Naive B cell (primary cell): ENCODE data around the gene KIFBP. TPM values are rescaled to one million over a fixed set of nuclear protein-coding genes. Genes with fewer than 3 reads are reported as not detected.

Experiments
- ATAC-seq, 2 donors: fragments of 150-1000 bp; cut with Tn5 transposase; 2 replicates each; pipeline ENCODE4 v1.10.0; 2021; ENCODE audit warnings: low read depth in 2 of 2, mild to moderate bottlenecking in 2 of 2, moderate library complexity in 2 of 2
- DNase-seq: peaks from one replicate; pipeline ENCODE4 v3.0.0; 2022
- H3K27ac Mint-ChIP-seq, 6 donors: one replicate each; pipeline ENCODE4 v1.8.0; 2020 to 2022; ENCODE audit warnings: mild to moderate bottlenecking in 6 of 6, mixed read lengths in 6 of 6, moderate library complexity in 5 of 6, inconsistent platforms in 2 of 6
- H3K27me3 Mint-ChIP-seq, 3 donors: one replicate each; pipeline ENCODE4 v1.8.0; 2021 to 2022; ENCODE audit warnings: mixed read lengths in 3 of 3, mild to moderate bottlenecking in 1 of 3
- H3K36me3 Mint-ChIP-seq, 2 donors: one replicate each; pipeline ENCODE4 v1.8.0; 2020 to 2022; ENCODE audit warnings: mixed read lengths in 2 of 2, inconsistent platforms in 1 of 2, mild to moderate bottlenecking in 1 of 2
- H3K4me1 Mint-ChIP-seq, 3 donors: one replicate each; pipeline ENCODE4 v1.8.0; 2020 to 2022; ENCODE audit warnings: mixed read lengths in 3 of 3, inconsistent platforms in 1 of 3, mild to moderate bottlenecking in 1 of 3, moderate library complexity in 1 of 3
- H3K4me3 Mint-ChIP-seq, 8 donors: one replicate each; pipeline ENCODE4 v1.8.0; 2020 to 2022; ENCODE audit warnings: mild to moderate bottlenecking in 8 of 8, mixed read lengths in 8 of 8, moderate library complexity in 8 of 8, inconsistent platforms in 2 of 8
- H3K9me3 Mint-ChIP-seq, 7 donors: one replicate each; pipeline ENCODE4 v1.8.0; 2020 to 2022; ENCODE audit warnings: mixed read lengths in 7 of 7, mild to moderate bottlenecking in 5 of 7, inconsistent platforms in 2 of 7, moderate library complexity in 1 of 7
- polyA plus RNA-seq, 6 donors: library from polyadenylated mRNA; unstranded; fragments of 300-500 nt; fragmentation: Illumina TruSeq; gene quantifications; one replicate each; pipeline ENCODE4 v1.2.3, GENCODE V29; 2021; ENCODE audit warnings: low read depth in 6 of 6

KIFBP gene
- polyA plus RNA-seq, 6 donors from 2014 or later = 2.8 to 6.9 (median 4.4) TPM; not detected in 1

DNA sequence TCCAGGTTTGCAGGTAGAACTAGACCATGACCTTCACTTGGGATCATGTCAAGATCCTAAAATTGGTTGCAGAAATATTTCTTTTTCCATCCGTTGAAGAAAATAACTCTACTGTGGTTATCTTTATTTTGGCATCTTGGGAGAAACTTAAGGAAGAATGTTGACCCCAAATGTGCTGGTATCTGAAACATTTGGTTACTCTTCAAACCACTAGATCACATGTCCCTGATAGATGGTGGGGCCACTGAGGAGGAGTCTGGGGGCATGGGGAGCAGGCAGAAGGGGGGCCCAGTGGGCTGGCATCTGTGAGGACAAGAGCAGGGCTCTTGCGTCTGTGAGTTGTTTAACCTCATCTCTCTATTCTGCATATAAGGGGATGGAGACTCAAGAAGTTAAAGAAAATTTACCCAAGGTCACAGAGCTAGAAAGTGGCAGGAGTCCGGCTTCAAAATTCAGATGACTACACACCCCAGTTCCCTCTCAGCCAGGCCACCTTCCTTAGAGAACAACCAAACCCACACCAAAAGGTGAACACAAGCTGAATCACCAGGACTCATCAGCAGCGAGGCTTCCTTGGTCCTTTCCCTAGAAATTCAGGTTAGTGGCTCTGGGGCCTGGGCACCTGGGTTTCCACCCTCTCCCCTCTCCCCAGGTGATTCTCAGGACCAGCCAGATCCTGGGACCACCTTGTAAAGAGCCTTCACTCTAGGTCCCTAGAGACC, 58.7 kb downstream of the KIFBP start:
- H3K27me3 Mint-ChIP-seq = no peaks in the 10 kb centered on the region
- no peak overlapping the region for H3K4me3 Mint-ChIP-seq
- DNase-seq (no peak), ATAC-seq (no peak)
- no peaks in the 10 kb centered on the region for H3K9me3 Mint-ChIP-seq
- H3K4me1 Mint-ChIP-seq = peaks cover 8 to 20% (median 19%) of the 10 kb centered on the region in 3 donors
- no peaks in the 10 kb centered on the region for H3K36me3 Mint-ChIP-seq
- peak overlapping the region in 1 of 6 donors; percentile 61 for H3K27ac Mint-ChIP-seq

DNA sequence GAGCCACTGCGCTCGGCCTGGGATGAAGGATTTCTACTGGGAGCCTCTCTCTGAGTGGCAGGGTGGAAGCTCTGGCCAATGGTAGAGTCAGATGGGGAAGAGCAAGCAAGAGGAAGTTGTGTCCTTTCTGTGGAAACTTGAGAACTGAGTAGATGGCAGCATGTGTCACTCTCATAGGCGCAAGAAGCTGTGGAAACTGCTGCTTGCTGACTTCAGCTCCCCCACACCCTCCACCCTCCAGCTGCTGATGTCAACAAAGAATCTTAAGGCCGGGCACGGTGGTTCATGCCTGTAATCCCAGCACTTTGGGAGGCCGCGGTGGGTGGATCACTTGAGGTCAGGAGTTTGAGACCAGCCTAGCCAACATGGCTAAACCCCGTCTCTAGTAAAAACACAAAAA, 59.5 kb downstream of the KIFBP start:
- Mint-ChIP-seq H3K27me3 (no peaks in the 10 kb centered on the region), H3K9me3 (no peaks in the 10 kb centered on the region), H3K27ac (no peak overlapping the region), H3K4me3 (no peak overlapping the region), H3K4me1 (peaks cover 15 to 24% (median 20%) of the 10 kb centered on the region in 3 donors), H3K36me3 (no peaks in the 10 kb centered on the region)
- DNase-seq (no peak), ATAC-seq (no peak)

DNA sequence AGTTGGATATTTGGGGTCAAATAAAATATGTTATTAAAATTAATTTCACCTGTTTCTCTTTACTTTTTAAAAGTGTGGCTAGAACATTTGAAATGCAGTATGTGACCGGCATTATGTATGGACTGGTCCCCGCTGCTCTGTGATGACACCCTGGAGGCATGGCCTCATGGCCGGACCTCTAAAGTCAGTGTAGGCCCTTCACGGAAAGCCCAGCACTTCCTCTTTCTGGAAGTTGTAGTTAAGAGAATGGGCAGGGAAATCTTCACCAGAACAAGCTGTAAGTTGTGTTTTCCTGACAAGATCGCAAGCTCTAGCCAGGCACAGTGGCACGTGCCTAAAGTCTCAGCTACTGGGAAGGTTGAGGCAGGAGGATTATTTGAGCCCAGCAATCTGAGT, 61.0 kb downstream of the KIFBP start:
- Mint-ChIP-seq H3K4me3 (no peak overlapping the region), H3K27me3 (no peaks in the 10 kb centered on the region), H3K4me1 (peaks cover 7 to 17% (median 9%) of the 10 kb centered on the region in 3 donors), H3K36me3 (no peaks in the 10 kb centered on the region), H3K27ac (no peak overlapping the region), H3K9me3 (no peaks in the 10 kb centered on the region)
- DNase-seq (no peak), ATAC-seq (no peak)

DNA sequence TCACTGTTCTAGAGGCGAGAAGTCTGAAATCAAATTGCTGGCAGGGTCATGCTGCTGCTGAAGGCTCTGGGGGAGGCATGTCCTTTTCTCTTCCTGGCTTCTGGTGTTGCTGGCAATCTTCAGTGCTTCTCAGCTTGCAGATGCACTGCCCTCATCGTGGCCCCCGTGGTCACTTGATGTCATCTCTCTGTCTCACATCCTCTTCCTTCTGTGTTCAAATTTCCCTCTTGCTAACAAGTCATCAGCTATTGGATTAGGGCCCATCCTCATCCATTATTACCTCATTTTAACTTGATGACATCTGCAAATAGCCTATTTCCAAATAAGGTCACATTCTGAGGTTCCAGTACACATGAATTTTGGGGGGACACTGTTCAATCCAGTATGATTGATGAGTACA, 62.7 kb downstream of the KIFBP start:
- Mint-ChIP-seq H3K27ac (no peak overlapping the region), H3K4me3 (no peak overlapping the region), H3K9me3 (no peaks in the 10 kb centered on the region), H3K36me3 (no peaks in the 10 kb centered on the region), H3K4me1 (peaks cover 0 to 14% (median 7%) of the 10 kb centered on the region in 3 donors), H3K27me3 (no peaks in the 10 kb centered on the region)
- ATAC-seq (peak; percentile 55 to 59), DNase-seq (no peak)

DNA sequence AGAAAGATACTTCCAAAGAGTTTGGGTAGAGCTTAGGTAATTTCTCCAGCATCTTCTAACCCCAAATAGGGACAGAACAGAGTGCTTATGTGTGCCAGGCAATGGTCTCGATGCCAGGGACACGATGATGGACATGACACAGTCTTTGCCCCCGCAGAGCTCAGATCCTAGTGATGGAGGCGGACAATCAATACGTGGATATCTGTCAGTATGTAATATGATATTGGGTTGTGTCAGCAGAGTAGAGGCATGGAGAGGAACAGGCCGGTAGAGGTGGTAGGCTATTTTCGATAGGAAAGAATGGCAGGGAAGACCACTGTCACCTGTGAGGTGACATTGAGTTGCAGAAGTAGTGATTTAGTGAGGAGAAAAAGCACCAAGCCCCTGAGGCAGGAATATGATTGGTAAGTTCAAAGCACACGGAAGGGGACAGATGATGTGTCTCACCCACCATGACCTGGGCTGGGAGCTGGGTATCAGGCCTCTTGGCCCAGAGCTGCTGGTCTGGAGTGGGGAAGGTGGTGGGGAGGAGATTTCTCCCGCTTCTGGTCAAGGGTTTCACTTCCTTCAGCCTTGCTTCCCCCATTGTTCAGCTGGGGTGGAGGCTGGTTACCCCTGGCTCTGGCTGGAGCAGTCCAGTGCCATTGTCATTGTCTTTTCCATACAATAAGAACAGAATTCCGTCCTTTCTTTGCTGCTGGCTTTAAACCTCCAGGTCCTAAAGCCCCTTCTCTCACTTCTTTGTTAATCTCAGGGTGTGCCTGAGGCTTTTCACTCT, 63.3 kb downstream of the KIFBP start:
- H3K27ac Mint-ChIP-seq = peak overlapping the region in 3 of 6 donors; percentile 24 to 69 (median 38)
- no peaks in the 10 kb centered on the region for H3K36me3 Mint-ChIP-seq
- DNase-seq (no peak), ATAC-seq (no peak)
- peaks cover 0 to 14% (median 13%) of the 10 kb centered on the region in 3 donors for H3K4me1 Mint-ChIP-seq
- peak overlapping the region in 1 of 8 donors; percentile 18 for H3K4me3 Mint-ChIP-seq
- H3K27me3 Mint-ChIP-seq = no peaks in the 10 kb centered on the region
- no peaks in the 10 kb centered on the region for H3K9me3 Mint-ChIP-seq

DNA sequence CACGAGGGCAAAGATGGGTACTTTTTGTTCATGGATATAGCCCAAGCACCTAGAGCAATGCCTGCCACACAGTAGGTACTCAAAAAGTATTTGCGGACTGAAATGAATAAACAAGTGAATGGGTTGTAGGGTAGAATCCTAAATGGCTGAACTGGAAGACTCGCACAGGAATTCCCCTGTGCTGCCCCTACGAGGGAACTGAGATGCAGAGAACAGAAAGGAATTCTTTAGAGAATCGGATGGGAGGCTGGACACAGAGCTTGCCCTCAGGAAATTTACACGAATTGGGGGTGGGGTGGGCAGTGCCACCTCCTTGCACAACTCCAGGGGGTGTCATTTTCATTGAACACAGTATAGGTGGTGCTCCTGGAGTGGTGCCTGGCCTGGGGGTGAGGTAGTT, 64.1 kb downstream of the KIFBP start:
- Mint-ChIP-seq H3K4me1 (peaks cover 5 to 22% (median 18%) of the 10 kb centered on the region in 3 donors), H3K27ac (peak overlapping the region in 1 of 6 donors; percentile 26), H3K36me3 (no peaks in the 10 kb centered on the region), H3K4me3 (peak overlapping the region in 1 of 8 donors; percentile 37), H3K27me3 (no peaks in the 10 kb centered on the region), H3K9me3 (no peaks in the 10 kb centered on the region)
- DNase-seq (no peak), ATAC-seq (no peak)

DNA sequence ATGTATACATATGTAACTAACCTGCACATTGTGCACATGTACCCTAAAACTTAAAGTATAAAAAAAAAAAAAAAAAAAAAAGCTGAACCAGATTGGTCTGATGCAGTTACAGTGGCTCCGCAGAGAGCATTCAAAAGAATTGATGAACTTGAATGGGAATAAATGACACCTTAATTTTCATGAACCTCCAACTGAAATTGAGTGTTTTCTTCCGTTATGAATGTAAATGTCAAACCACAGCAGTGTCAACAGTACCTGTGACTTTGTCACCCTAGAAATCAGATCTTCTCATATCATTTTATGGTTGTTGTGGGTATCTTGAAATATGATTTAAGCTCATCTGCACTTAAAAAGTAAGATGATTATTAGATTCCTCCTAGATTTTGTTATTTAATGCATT, 66.6 kb downstream of the KIFBP start:
- Mint-ChIP-seq H3K36me3 (no peaks in the 10 kb centered on the region), H3K4me1 (peaks cover 5 to 22% (median 18%) of the 10 kb centered on the region in 3 donors), H3K27ac (no peak overlapping the region), H3K27me3 (no peaks in the 10 kb centered on the region), H3K9me3 (no peaks in the 10 kb centered on the region), H3K4me3 (no peak overlapping the region)
- no peak for ATAC-seq
- no peak for DNase-seq

DNA sequence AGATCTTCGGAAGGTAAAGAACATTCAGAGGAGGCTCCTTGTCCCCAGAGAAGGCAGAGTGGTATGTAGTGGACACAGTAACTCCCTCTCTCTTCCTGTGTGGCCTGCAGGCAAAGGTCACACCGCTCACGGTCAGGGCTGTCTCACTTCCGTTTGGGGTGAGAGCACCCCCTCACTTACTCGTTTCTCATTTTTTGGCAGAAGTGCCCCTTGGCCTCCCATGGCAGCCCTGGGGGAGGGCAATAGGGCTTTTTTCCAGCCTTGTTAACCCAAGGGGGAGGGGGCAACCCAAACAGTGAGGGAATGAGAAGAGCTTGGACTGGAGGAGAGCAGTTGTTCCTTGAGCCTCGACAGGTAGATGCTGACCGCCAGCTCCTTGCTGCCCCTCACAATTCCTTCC, 67.5 kb downstream of the KIFBP start:
- no peaks in the 10 kb centered on the region for H3K36me3 Mint-ChIP-seq
- no peak for ATAC-seq
- no peak for DNase-seq
- H3K4me3 Mint-ChIP-seq = no peak overlapping the region
- H3K27ac Mint-ChIP-seq = peak overlapping the region in 2 of 6 donors; percentile 16 to 42
- no peaks in the 10 kb centered on the region for H3K27me3 Mint-ChIP-seq
- H3K4me1 Mint-ChIP-seq = peaks cover 8 to 22% (median 17%) of the 10 kb centered on the region in 3 donors
- no peaks in the 10 kb centered on the region for H3K9me3 Mint-ChIP-seq

DNA sequence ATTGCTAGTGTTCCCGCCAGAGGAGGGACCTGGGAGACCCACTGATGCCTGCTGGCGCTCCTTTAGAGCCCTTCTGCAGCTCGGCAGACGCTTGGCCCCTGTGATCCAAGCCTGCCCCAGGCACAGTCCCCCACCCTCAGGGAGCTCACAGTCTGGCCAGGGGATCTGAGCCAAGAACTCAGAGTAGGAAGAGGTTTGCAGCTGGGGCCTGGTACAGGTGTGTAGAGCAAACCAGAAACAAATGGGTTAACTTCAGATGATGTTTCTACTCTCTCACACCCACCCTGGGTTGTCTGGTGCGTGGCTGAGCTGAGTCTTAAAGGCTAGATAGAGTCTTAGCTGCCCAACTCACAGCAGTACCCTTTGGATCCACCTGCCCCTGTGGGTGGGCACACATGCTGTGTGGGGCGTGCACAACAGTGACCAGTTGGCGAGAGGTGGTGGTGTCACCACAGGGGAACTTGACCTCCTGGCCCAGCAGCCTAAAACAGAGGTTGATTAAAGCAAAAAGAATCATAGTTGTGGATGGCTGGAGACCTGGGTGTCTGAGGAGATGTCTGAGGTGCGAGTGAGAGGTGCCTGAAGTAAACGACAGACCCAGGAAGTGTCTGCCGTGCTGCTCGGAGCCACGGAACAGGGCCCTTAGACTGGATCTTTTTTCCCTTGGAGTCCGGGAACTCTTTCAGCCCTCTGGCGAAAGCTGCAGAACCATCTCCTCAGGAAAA, 68.1 kb downstream of the KIFBP start:
- no peaks in the 10 kb centered on the region for H3K36me3 Mint-ChIP-seq
- ATAC-seq = no peak
- no peak for DNase-seq
- no peak overlapping the region for H3K27ac Mint-ChIP-seq
- H3K9me3 Mint-ChIP-seq = no peaks in the 10 kb centered on the region
- no peaks in the 10 kb centered on the region for H3K27me3 Mint-ChIP-seq
- H3K4me1 Mint-ChIP-seq = peaks cover 14 to 28% (median 17%) of the 10 kb centered on the region in 3 donors
- H3K4me3 Mint-ChIP-seq = no peak overlapping the region

DNA sequence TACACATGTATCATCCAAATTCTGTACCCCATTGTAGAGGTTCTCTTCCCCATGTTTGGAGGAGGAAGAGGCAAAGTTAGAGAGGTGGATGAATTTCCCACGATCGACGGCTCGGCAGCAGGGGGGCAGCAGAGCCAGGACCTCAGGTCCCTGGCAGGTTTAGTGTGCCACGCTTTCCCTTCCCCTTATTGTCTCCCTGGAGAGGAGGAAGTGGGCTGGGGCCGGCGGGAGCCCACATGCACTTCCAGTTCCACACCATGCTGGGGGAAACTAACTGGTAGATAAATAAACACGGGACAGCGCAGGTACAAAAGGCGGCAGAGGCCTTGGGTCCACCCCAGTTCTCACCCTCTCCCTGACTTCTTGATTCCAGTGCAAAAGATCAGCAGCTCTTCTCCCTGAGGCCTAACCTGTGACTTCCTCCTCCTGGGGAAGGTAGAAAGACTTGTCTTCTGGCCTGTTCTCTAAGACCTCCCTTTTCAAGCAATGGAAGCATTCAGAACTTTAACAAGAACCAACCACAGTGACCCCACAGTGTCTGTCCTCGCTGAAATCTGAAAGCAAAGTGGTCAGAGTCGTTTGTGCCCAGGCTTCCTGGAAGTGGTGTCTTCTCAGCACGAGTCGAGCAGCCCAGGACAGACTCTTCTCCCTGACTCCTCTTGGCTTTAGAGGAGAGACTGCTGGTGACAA, 68.8 kb downstream of the KIFBP start:
- Mint-ChIP-seq H3K27me3 (no peaks in the 10 kb centered on the region), H3K4me1 (peaks cover 12 to 32% (median 20%) of the 10 kb centered on the region in 3 donors), H3K27ac (peak overlapping the region in 1 of 6 donors; percentile 78), H3K36me3 (no peaks in the 10 kb centered on the region), H3K9me3 (no peaks in the 10 kb centered on the region), H3K4me3 (no peak overlapping the region)
- no peak for ATAC-seq
- DNase-seq = no peak

DNA sequence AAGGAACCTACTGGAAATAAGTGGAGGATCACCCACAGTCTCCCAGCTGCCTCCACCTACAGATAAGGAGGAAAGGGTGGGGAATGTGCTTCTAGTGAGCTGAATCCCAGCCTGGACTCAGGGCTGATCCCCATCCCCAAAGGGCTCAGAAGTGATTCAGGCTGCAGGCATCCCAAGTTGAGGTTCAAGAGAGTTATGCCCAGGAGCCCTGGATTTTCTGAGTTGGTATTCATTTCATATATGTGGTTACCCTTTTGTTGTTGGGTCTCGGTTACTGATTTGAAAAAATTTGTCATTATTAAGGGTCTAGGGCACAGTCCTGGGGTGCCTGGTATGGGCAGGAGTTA, 69.3 kb downstream of the KIFBP start:
- Mint-ChIP-seq H3K36me3 (no peaks in the 10 kb centered on the region), H3K27ac (peak overlapping the region in 1 of 6 donors; percentile 78), H3K4me1 (peaks cover 9 to 26% (median 20%) of the 10 kb centered on the region in 3 donors), H3K4me3 (no peak overlapping the region), H3K9me3 (no peaks in the 10 kb centered on the region), H3K27me3 (no peaks in the 10 kb centered on the region)
- DNase-seq = no peak
- no peak for ATAC-seq

DNA sequence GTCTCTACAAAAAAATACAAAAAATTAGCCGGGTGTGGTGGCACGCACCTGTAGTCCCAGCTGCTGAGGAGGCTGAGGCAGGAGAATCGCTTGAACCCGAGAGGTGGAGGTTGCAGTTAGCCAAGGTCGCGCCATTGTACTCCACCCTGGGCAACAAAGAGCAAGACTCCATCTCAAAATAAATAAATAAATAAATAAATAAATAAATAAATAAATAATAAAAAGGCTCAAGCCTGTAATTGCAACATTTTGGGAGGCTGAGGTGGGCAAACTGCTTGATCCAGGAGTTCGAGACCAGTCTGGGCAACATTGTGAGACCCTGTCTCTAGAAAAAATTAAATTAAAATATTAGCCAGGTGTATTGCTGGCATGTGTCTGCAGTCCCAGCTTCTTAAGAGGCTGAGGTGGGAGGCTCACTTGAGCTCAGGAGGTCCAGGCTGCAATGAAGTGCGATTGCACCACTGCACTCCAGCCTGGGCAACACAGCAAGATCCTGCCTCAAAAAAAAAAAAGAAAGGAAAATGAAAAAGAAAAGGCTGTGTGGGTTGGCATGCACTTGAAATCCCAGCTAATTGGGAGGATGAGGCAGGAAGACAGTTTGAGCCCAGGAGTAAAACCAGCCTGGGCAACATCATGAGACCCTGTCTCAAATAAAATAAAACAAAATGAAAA, 71.7 kb downstream of the KIFBP start:
- Mint-ChIP-seq H3K27me3 (peaks cover 0 to 4% (median 0%) of the 10 kb centered on the region in 3 donors), H3K9me3 (no peaks in the 10 kb centered on the region), H3K4me3 (peak overlapping the region in 2 of 8 donors; percentile 25 to 43), H3K27ac (peak overlapping the region in 1 of 6 donors; percentile 47), H3K4me1 (peaks cover 9 to 25% (median 20%) of the 10 kb centered on the region in 3 donors), H3K36me3 (no peaks in the 10 kb centered on the region)
- no peak for DNase-seq
- ATAC-seq = no peak
